ENCODE results near the gene COX17. TPM values are rescaled to one million over a fixed set of nuclear protein-coding genes. Genes with fewer than 3 reads are reported as not detected.
A peak's percentile ranks its signal among the peaks of the same experiment; 100 is the strongest.

Gene COX17
- total RNA-seq, 4 donors from 2014 or later: 12.8 to 73.0 (median 46.0) TPM

- H3K4me1 ChIP-seq: peaks cover 11 to 16% of the 10 kb centered on the region in 2 donors
- H3K9me3 ChIP-seq: no peaks in the 10 kb centered on the region
- intact Hi-C loops (cut with DNase I): loop anchor here (10.0 kb wide), 1 partner anchor 181 kb away; the partner anchor contains the start of gene TIMMDC1
- H3K4me3 ChIP-seq (replicated peaks in 1 of 3): no peak overlapping the region
- no peak for DNase-seq
- 85 to 87% methylated on average over 5 of the region's 5 CpGs for WGBS, 2 donors
- TF ChIP-seq, protein P1, sequence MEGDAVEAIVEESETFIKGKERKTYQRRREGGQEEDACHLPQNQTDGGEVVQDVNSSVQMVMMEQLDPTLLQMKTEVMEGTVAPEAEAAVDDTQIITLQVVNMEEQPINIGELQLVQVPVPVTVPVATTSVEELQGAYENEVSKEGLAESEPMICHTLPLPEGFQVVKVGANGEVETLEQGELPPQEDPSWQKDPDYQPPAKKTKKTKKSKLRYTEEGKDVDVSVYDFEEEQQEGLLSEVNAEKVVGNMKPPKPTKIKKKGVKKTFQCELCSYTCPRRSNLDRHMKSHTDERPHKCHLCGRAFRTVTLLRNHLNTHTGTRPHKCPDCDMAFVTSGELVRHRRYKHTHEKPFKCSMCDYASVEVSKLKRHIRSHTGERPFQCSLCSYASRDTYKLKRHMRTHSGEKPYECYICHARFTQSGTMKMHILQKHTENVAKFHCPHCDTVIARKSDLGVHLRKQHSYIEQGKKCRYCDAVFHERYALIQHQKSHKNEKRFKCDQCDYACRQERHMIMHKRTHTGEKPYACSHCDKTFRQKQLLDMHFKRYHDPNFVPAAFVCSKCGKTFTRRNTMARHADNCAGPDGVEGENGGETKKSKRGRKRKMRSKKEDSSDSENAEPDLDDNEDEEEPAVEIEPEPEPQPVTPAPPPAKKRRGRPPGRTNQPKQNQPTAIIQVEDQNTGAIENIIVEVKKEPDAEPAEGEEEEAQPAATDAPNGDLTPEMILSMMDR (IDR thresholded peaks at IDR 0.05): no peak
- no peak for TF ChIP-seq POLR2A (IDR thresholded peaks at IDR 0.05)
- H3K36me3 ChIP-seq: peaks cover 12 to 32% of the 10 kb centered on the region in 2 donors
- peak overlapping the region in 1 of 3 donors; percentile 84 for H3K27ac ChIP-seq
- H3K27me3 ChIP-seq: no peaks in the 10 kb centered on the region
These were observed 1.9 kb downstream of the COX17 start for GRCh38 chr3:119675188-119675874.

DNA sequence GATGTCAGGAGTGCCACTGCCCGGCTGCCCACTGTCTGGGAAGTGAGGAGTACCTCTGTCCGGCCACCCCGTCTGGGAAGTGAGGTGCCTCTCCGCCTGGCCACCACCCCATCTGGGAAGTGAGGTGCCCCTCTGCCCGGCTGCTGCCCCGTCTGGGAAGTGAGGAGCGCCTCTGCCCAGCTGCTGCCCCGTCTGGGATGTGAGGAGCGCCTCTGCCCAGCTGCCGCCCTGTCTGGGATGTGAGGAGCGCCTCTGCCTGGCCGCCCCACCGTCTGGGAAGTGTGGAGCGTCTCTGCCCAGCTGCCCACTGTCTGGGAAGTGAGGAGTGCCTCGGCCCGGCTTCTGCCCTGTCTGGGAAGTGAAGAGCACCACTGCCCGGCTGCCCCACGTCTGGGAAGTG, 3.3 kb downstream of the COX17 start:
- no peak overlapping the region for H3K27ac ChIP-seq
- H3K9me3 ChIP-seq: no peaks in the 10 kb centered on the region
- no peak for DNase-seq
- TF ChIP-seq, protein P1 (IDR thresholded peaks at IDR 0.05): no peak
- no peak for TF ChIP-seq POLR2A (IDR thresholded peaks at IDR 0.05)
- WGBS, 2 donors: 81 to 93% methylated on average over 8 to 17 of the region's 18 CpGs
- peaks cover 16 to 22% of the 10 kb centered on the region in 2 donors for H3K4me1 ChIP-seq
- H3K36me3 ChIP-seq: peaks cover 12 to 33% of the 10 kb centered on the region in 2 donors
- no peaks in the 10 kb centered on the region for H3K27me3 ChIP-seq
- no peak overlapping the region for H3K4me3 ChIP-seq (replicated peaks in 1 of 3)
- intact Hi-C loops (cut with DNase I): loop anchor here (10.0 kb wide), 1 partner anchor 179 kb away; the partner anchor contains the start of gene TIMMDC1

- TF ChIP-seq, protein P1 (IDR thresholded peaks at IDR 0.05): no peak
- TF ChIP-seq POLR2A (IDR thresholded peaks at IDR 0.05): no peak
- peaks cover 12 to 36% of the 10 kb centered on the region in 2 donors for H3K36me3 ChIP-seq
- H3K9me3 ChIP-seq: no peaks in the 10 kb centered on the region
- no peak overlapping the region for H3K4me3 ChIP-seq (replicated peaks in 1 of 3)
- H3K27me3 ChIP-seq: no peaks in the 10 kb centered on the region
- no peak for DNase-seq
- intact Hi-C loops (cut with DNase I): loop anchor here (10.0 kb wide), 1 partner anchor 178 kb away; the partner anchor contains the start of gene TIMMDC1
- peaks cover 16 to 20% of the 10 kb centered on the region in 2 donors for H3K4me1 ChIP-seq
- no peak overlapping the region for H3K27ac ChIP-seq
- WGBS, 2 donors: 95 to 98% methylated on average over 2 of the region's 2 CpGs
These were observed 4.4 kb downstream of the COX17 start for GRCh38 chr3:119672776-119673175.

GRCh38 chr3:119669906-119670570, 7.2 kb downstream of the COX17 start:
- 92 to 95% methylated on average over 5 of the region's 5 CpGs for WGBS, 2 donors
- Histone ChIP-seq H3K4me1 (peaks cover 5 to 7% of the 10 kb centered on the region in 2 donors), H3K4me3 (replicated peaks in 1 of 3) (no peak overlapping the region), H3K9me3 (no peaks in the 10 kb centered on the region), H3K36me3 (peaks cover 12 to 36% of the 10 kb centered on the region in 2 donors), H3K27ac (peak overlapping the region; percentile 12 to 64 (median 50)), H3K27me3 (no peaks in the 10 kb centered on the region)
- intact Hi-C loops (cut with DNase I): loop anchor here (10.0 kb wide), 1 partner anchor 175 kb away; the partner anchor contains the start of gene TIMMDC1
- DNase-seq: no peak
- TF ChIP-seq POLR2A (IDR thresholded peaks at IDR 0.05): no peak
- TF ChIP-seq, protein P1 (IDR thresholded peaks at IDR 0.05): no peak
